Neural progenitor cell (in vitro differentiated cells): ENCODE data around the gene SAMD13.
"Not testable (repeated sequence)": the region's sequence is repeated elsewhere in the genome, so short reads cannot be mapped to it uniquely, and the experiment has no call there.

Experiments
- EZH2 ChIP-seq: fragments of 200-600 bp; sonication (generic); IDR thresholded peaks from 2 replicates; pipeline ENCODE4 v1.6.1; 2017; ENCODE audit warnings: antibody characterized with exemption, mild to moderate bottlenecking, moderate library complexity
- TF ChIP-seq, protein P1 (sequence below): fragments of 200-600 bp; sonication (generic); IDR thresholded peaks from 2 replicates; pipeline ENCODE4 v1.5.1; 2017; ENCODE audit warnings: antibody characterized with exemption, mild to moderate bottlenecking

DNA sequence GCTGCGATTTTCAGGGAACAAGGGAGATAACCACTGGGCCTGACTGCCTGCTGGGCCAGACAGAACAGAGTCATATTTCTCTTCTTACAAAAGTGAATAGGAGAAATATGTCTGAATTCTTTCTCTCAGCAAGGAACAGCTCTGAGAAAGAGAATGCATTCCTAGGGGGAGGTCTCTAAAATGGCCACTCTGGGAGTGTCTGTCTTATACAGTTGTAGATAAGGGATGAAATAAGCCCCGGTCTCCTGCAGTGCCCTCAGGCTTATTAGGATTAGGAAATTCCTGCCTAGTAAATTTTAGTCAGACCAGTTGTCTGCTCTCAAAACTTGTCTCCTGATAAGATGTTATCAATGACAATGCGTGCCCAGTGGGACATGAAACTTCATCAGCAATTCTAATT is 14.1 kb upstream of the SAMD13 start:
- TF ChIP-seq, protein P1, sequence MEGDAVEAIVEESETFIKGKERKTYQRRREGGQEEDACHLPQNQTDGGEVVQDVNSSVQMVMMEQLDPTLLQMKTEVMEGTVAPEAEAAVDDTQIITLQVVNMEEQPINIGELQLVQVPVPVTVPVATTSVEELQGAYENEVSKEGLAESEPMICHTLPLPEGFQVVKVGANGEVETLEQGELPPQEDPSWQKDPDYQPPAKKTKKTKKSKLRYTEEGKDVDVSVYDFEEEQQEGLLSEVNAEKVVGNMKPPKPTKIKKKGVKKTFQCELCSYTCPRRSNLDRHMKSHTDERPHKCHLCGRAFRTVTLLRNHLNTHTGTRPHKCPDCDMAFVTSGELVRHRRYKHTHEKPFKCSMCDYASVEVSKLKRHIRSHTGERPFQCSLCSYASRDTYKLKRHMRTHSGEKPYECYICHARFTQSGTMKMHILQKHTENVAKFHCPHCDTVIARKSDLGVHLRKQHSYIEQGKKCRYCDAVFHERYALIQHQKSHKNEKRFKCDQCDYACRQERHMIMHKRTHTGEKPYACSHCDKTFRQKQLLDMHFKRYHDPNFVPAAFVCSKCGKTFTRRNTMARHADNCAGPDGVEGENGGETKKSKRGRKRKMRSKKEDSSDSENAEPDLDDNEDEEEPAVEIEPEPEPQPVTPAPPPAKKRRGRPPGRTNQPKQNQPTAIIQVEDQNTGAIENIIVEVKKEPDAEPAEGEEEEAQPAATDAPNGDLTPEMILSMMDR = not testable (repeated sequence)
- not testable (repeated sequence) for TF ChIP-seq EZH2
